AG09309 (cell line): Measurements from ENCODE around the gene LRRIQ4.

ENCODE experiments used
- DNase-seq: peaks from one replicate; pipeline ENCODE4 v3.0.0-alpha.2; 2010; ENCODE audit warnings: low read depth
- H3K4me3 ChIP-seq: 2 replicates; pipeline ENCODE4 v1.5.1; 2011; ENCODE audit warnings: mild to moderate bottlenecking, low read depth, low read length, moderate library complexity; ENCODE audit not compliant: control insufficient read depth
- CTCF ChIP-seq: IDR thresholded peaks from 2 replicates; pipeline ENCODE4 v1.5.1; 2011; ENCODE audit warnings: mild to moderate bottlenecking, low read depth, low read length, inconsistent platforms; ENCODE audit not compliant: insufficient read depth, control insufficient read depth; ENCODE audit errors: missing control alignments

LRRIQ4 gene

GRCh38 chr3:169871129-169871886, 58.6 kb downstream of the LRRIQ4 start:
- DNase-seq = no peak
- no peak for TF ChIP-seq CTCF

DNA sequence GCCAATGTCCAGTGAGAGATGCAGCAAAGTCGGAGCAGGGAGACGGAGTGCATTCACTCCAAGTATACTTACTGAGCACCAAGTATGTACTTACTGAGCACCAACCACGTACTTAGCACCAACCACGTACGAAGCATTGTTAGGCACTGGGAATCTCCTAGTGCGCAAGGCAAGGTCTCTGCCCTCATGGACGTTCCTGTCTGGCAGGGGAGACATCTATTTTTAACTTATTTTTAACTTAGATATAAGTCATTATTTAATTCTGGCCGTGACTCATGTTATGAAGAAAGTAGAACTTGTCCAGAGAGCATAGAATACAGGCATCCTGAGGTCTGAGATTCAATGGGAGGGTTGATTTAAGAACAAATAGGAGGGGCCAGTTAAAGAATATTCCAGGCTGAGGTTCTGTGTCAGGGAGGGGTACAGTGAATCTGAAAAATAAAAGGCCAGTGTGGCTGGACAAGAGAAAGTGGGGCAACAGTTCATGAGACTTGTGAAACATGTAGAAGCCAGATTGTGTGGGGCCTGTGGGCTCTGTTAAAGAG, 66.4 kb downstream of the LRRIQ4 start:
- H3K4me3 ChIP-seq = no peak overlapping the region
- TF ChIP-seq CTCF = no peak
- no peak for DNase-seq

More at GRCh38 chr3:169871129-169871886, 58.6 kb downstream of the LRRIQ4 start:
- H3K4me3 ChIP-seq = no peak overlapping the region

- no peak for DNase-seq
- H3K4me3 ChIP-seq = no peak overlapping the region
- TF ChIP-seq CTCF = no peak
Observed at GRCh38 chr3:169879845-169880575, 67.3 kb downstream of the LRRIQ4 start.

GRCh38 chr3:169880576-169881250, 68.0 kb downstream of the LRRIQ4 start:
- TF ChIP-seq CTCF = no peak
- DNase-seq = no peak
- no peak overlapping the region for H3K4me3 ChIP-seq

- no peak overlapping the region for H3K4me3 ChIP-seq
- DNase-seq = peak; percentile 24
- TF ChIP-seq CTCF = no peak
Observed at GRCh38 chr3:169886671-169887070, 74.0 kb downstream of the LRRIQ4 start.
